ENCODE results near the gene MYMX. TPM values are rescaled to one million over a fixed set of nuclear protein-coding genes. Genes with fewer than 3 reads are reported as not detected.

The MYMX gene
- total RNA-seq, 4 donors from 2014 or later = 0.95 TPM; not detected in 3

- Histone ChIP-seq H3K9me3 (no peaks in the 10 kb centered on the region), H3K36me3 (peaks cover 0 to 18% (median 9%) of the 10 kb centered on the region in 4 donors), H3K27ac (peak overlapping the region in 3 of 4 donors; percentile 85 to 93 (median 89)), H3K4me3 (no peak overlapping the region), H3K27me3 (no peaks in the 10 kb centered on the region), H3K4me1 (peaks cover 21 to 34% (median 27%) of the 10 kb centered on the region in 4 donors)
- intact Hi-C loops (cut with DNase I; ENCODE audit: low total_unique reads) = no loop called here
- in situ Hi-C loops (cut with MboI; ENCODE audit: low pct_ligation_motif_present in 1 of 4, low pct_unique_long_range_greater_than_20kb in 1 of 4, low sequenced_read_pairs in 3 of 4) = no loop called here
- TF ChIP-seq EP300 (IDR thresholded peaks at IDR 0.05; ENCODE audit: low read depth) (no peak), POLR2A (IDR thresholded peaks at IDR 0.05) (no peak), CTCF (IDR thresholded peaks at IDR 0.05) (no peak), POLR2AphosphoS5 (IDR thresholded peaks at IDR 0.05) (no peak)
- DNase-seq = no peak
- WGBS, 2 donors (ENCODE audit: low coverage in 1 of 2) = 70% methylated on average over 9 of the region's 9 CpGs; no CpG with 5 or more reads in 1 of the 2 donors
Measured at GRCh38 chr6:44258325-44258863, 41.7 kb downstream of the MYMX start.

- TF ChIP-seq CTCF (IDR thresholded peaks at IDR 0.05) (no peak), EP300 (IDR thresholded peaks at IDR 0.05; ENCODE audit: low read depth) (no peak), POLR2A (IDR thresholded peaks at IDR 0.05) (no peak), POLR2AphosphoS5 (IDR thresholded peaks at IDR 0.05) (no peak)
- intact Hi-C loops (cut with DNase I; ENCODE audit: low total_unique reads) = no loop called here
- no peaks in the 10 kb centered on the region for H3K27me3 ChIP-seq
- H3K36me3 ChIP-seq = peaks cover 0 to 13% (median 6%) of the 10 kb centered on the region in 4 donors
- no peak overlapping the region for H3K27ac ChIP-seq
- WGBS, 2 donors (ENCODE audit: low coverage in 1 of 2) = 88 to 100% methylated on average over 1 to 3 of the region's 3 CpGs
- DNase-seq = no peak
- no peaks in the 10 kb centered on the region for H3K9me3 ChIP-seq
- H3K4me3 ChIP-seq = no peak overlapping the region
- in situ Hi-C loops (cut with MboI; ENCODE audit: low pct_ligation_motif_present in 1 of 4, low pct_unique_long_range_greater_than_20kb in 1 of 4, low sequenced_read_pairs in 3 of 4) = no loop called here
- peaks cover 27 to 39% (median 32%) of the 10 kb centered on the region in 4 donors for H3K4me1 ChIP-seq
Measured at GRCh38 chr6:44258921-44259320, 42.2 kb downstream of the MYMX start.

GRCh38 chr6:44260011-44260410 lies 43.3 kb downstream of the MYMX start:
- Histone ChIP-seq H3K4me1 (peaks cover 28 to 49% (median 42%) of the 10 kb centered on the region in 4 donors), H3K36me3 (peaks cover 0 to 4% (median 0%) of the 10 kb centered on the region in 4 donors), H3K9me3 (no peaks in the 10 kb centered on the region), H3K27me3 (no peaks in the 10 kb centered on the region), H3K27ac (no peak overlapping the region), H3K4me3 (no peak overlapping the region)
- TF ChIP-seq CTCF (IDR thresholded peaks at IDR 0.05) (no peak), POLR2A (IDR thresholded peaks at IDR 0.05) (no peak), EP300 (IDR thresholded peaks at IDR 0.05; ENCODE audit: low read depth) (no peak), POLR2AphosphoS5 (IDR thresholded peaks at IDR 0.05) (no peak)
- no peak for DNase-seq
- 81% methylated on average over 4 of the region's 8 CpGs; no CpG with 5 or more reads in 1 of the 2 donors for WGBS, 2 donors (ENCODE audit: low coverage in 1 of 2)
- in situ Hi-C loops (cut with MboI; ENCODE audit: low pct_ligation_motif_present in 1 of 4, low pct_unique_long_range_greater_than_20kb in 1 of 4, low sequenced_read_pairs in 3 of 4) = loop anchor here in 1 of 4 donors (10.0 kb wide), 1 partner anchor 75 kb away; no protein-coding TSS in a partner anchor
- intact Hi-C loops (cut with DNase I; ENCODE audit: low total_unique reads) = no loop called here

GRCh38 chr6:44260451-44261297 lies 43.9 kb downstream of the MYMX start:
- no peak overlapping the region for H3K27ac ChIP-seq
- intact Hi-C loops (cut with DNase I; ENCODE audit: low total_unique reads) (no loop called here), in situ Hi-C loops (cut with MboI; ENCODE audit: low pct_ligation_motif_present in 1 of 4, low pct_unique_long_range_greater_than_20kb in 1 of 4, low sequenced_read_pairs in 3 of 4) (loop anchor here in 1 of 4 donors (10.0 kb wide), 1 partner anchor 74 kb away; no protein-coding TSS in a partner anchor)
- H3K36me3 ChIP-seq = peaks cover 0 to 4% (median 0%) of the 10 kb centered on the region in 4 donors
- peaks cover 28 to 49% (median 41%) of the 10 kb centered on the region in 4 donors for H3K4me1 ChIP-seq
- no peaks in the 10 kb centered on the region for H3K27me3 ChIP-seq
- TF ChIP-seq POLR2A (IDR thresholded peaks at IDR 0.05) = no peak
- TF ChIP-seq POLR2AphosphoS5 (IDR thresholded peaks at IDR 0.05) = no peak
- no peak for TF ChIP-seq CTCF (IDR thresholded peaks at IDR 0.05)
- TF ChIP-seq EP300 (IDR thresholded peaks at IDR 0.05; ENCODE audit: low read depth) = no peak
- H3K4me3 ChIP-seq = no peak overlapping the region
- no peaks in the 10 kb centered on the region for H3K9me3 ChIP-seq
- WGBS, 2 donors (ENCODE audit: low coverage in 1 of 2) = 77 to 90% methylated on average over 3 to 6 of the region's 6 CpGs
- DNase-seq = no peak
